GM21529 (cell line): ENCODE data around the gene PPP4C.
"Not testable (repeated sequence)": the region's sequence is repeated elsewhere in the genome, so short reads cannot be mapped to it uniquely, and the experiment has no call there.

Source experiments
- ATAC-seq: cut with Tn5 transposase; IDR thresholded peaks from one replicate; pipeline ENCODE4 v1.9.1; 2021; ENCODE audit not compliant: unreplicated experiment

PPP4C gene

GRCh38 chr16:30075503-30076275 is at the start of gene PPP4C:
TSS of gene PPP4C (plus strand) at chr16:30075994. CDS start at chr16:30076378, 384 bp downstream.
- ATAC-seq = peak; percentile 83

- ATAC-seq = no peak
Observed at GRCh38 chr16:30026449-30026848, 49.3 kb upstream of the PPP4C start.

GRCh38 chr16:30027588-30028437 is 48.0 kb upstream of the PPP4C start:
- ATAC-seq = no peak

- no peak for ATAC-seq
Observed at GRCh38 chr16:30028438-30029076, 47.2 kb upstream of the PPP4C start.

- ATAC-seq = no peak
Observed at GRCh38 chr16:30030011-30030685, 45.6 kb upstream of the PPP4C start.

- ATAC-seq = no peak
Observed at GRCh38 chr16:30030841-30031413, 44.9 kb upstream of the PPP4C start, which contains the start of gene TLCD3B. TSS of gene TLCD3B (minus strand) at chr16:30031271. CDS start at chr16:30030527, 744 bp downstream.

GRCh38 chr16:30031477-30031918 is 44.3 kb upstream of the PPP4C start:
- ATAC-seq = no peak

- ATAC-seq = no peak
Observed at GRCh38 chr16:30032083-30032819, 43.5 kb upstream of the PPP4C start.

GRCh38 chr16:30033270-30033669 is 42.5 kb upstream of the PPP4C start:
- ATAC-seq = no peak

GRCh38 chr16:30040221-30040620 is 35.6 kb upstream of the PPP4C start:
- no peak for ATAC-seq

- ATAC-seq = not testable (repeated sequence)
Observed at GRCh38 chr16:30040690-30041089, 35.1 kb upstream of the PPP4C start.

GRCh38 chr16:30041841-30042240 is 34.0 kb upstream of the PPP4C start:
- no peak for ATAC-seq

GRCh38 chr16:30046178-30046577 is 29.6 kb upstream of the PPP4C start:
- ATAC-seq = no peak

- ATAC-seq = no peak
Observed at GRCh38 chr16:30046588-30046987, 29.2 kb upstream of the PPP4C start.

GRCh38 chr16:30049871-30050270 is 25.9 kb upstream of the PPP4C start:
- ATAC-seq = no peak

- ATAC-seq = no peak
Observed at GRCh38 chr16:30051518-30051917, 24.3 kb upstream of the PPP4C start.

- ATAC-seq = no peak
Observed at GRCh38 chr16:30052671-30053372, 23.0 kb upstream of the PPP4C start.

GRCh38 chr16:30053376-30054015 is 22.3 kb upstream of the PPP4C start:
- ATAC-seq = no peak

GRCh38 chr16:30054451-30054850 is 21.3 kb upstream of the PPP4C start:
- no peak for ATAC-seq
